DMS79 (cell line): ENCODE measurements around the gene SLC17A8.
"Not testable (repeated sequence)": the region's sequence is repeated elsewhere in the genome, so short reads cannot be mapped to it uniquely, and the experiment has no call there.

Experiments used
- DNase-seq: peaks from one replicate; lab custom pipeline; 2025; lab: John Stamatoyannopoulos, UW

Gene SLC17A8

DNA sequence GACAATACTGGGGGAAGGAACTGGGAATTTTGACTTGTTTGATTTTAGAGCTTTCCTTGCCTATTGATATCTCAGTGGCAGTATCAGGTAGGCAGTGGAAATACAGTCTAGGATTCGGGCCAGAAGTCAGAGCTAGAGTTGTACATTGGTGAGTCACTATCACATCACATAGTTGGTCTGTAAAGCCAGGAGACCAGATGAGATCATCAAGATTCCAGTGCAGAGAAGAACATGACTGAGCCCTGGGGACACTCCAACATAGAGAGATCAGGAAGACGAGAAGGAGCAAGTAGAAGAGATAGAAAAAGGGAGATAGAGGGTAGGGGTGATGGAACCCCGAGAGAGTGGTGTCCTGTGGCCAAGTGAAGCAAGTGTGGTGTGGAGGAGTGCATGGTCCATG lies 70.2 kb downstream of the SLC17A8 start:
- DNase-seq = no peak

- not testable (repeated sequence) for DNase-seq
Measured at GRCh38 chr12:100430251-100430650, 73.4 kb downstream of the SLC17A8 start.

- DNase-seq = no peak
Measured at GRCh38 chr12:100433701-100434100, 76.8 kb downstream of the SLC17A8 start.

- no peak for DNase-seq
Measured at GRCh38 chr12:100434177-100434576, 77.3 kb downstream of the SLC17A8 start.

GRCh38 chr12:100435957-100436356 lies 79.1 kb downstream of the SLC17A8 start:
- no peak for DNase-seq

DNA sequence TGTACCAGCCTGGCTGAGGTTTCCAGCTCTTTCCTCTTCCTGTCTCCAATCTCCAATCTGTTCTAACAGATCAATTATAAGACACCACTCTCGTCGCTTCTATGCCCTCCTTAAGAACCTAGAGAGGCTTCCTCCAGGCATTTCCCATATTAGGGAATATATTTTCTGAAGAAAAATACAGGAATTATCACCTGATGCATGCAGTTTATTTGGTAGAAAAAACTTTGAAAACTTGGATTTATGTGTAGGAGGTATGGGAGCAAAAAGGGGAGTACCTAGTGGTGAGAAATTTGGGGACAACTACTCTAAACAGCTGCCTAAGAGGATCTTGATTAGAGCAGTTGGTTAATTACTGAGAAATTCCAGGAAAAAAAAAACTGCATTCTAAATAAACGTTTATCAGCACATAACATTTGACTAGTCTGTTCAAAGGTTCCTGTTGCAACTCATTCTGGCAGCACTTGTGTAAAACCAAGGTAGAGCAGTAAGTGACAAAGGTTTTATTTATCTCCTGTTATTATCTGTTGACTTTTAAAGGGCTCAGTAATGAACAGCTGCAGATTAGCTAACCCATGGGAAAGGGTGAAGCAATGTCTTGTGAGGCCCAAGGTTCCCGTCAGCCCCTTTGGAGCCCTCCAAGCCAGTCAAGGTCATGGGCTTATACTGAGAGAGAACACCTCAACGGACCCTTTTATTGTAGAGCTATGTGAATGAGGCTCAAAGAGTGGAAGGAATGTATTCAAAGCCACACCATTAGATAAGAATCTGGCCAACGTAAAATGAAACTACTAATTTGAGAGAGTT lies 80.4 kb downstream of the SLC17A8 start:
- DNase-seq = no peak

- no peak for DNase-seq
Measured at GRCh38 chr12:100439797-100440196, 82.9 kb downstream of the SLC17A8 start.

- DNase-seq = no peak
Measured at GRCh38 chr12:100442403-100442802, 85.5 kb downstream of the SLC17A8 start.

GRCh38 chr12:100443434-100443833 lies 86.6 kb downstream of the SLC17A8 start:
- no peak for DNase-seq

DNA sequence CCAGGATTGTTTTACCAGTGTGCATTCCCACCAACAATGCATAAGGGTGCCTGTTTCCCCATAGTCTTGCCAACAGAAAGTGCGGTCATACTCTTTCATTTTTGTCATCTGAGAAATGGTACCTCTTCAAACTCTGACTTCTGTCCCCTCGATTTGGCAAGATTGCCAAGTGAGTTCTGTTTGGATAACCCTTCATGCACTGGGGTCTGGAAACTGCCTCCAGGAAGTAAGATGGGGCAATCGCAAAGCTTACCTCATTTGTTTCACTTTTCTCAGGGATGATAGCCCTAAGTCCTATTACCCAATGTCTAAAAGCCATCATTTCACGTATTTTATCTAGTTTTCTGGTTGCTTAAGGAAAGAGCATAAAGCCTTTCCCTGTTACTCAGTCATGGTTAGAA lies 88.2 kb downstream of the SLC17A8 start:
- DNase-seq = no peak

DNA sequence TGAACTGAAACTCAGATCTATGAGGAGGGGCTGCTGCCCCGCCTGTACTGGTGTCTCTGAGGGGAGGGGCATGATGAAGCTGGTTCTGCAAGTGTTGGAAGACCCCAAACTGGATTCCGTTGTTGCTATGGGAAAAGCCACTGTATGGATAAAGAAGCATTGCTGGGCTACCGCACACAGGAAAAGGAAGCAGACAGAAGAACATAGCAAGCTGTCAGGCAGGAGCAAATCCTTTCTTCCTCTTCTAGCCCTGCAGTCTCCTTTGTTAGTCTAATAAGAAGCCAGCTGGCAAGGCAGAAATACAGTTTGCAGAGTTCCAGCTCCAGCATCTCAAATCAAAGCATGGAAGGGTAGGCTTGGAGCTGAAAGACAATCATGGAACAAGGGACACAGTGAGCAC lies 90.5 kb downstream of the SLC17A8 start:
- no peak for DNase-seq

- DNase-seq = no peak
Measured at GRCh38 chr12:100448656-100449055, 91.8 kb downstream of the SLC17A8 start.

DNA sequence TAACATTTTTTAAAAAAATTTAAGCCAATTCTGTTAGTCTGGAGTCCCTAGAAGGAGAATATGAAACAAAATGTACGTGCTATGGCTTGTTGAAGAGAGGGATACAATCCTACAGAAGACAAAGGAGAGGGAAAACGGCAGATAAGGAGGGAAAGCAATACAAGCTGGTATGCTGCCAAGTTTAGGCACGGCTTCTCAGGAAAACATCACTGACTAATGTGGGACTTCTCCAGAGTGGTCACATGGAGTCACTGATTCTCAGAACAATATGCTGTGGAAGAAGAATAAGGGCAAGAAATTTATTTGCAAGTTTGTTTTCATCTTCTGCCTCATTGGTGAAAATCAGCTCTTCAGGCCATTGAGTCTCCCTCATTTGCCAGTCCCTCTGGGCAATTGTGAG lies 93.9 kb downstream of the SLC17A8 start:
- no peak for DNase-seq

DNA sequence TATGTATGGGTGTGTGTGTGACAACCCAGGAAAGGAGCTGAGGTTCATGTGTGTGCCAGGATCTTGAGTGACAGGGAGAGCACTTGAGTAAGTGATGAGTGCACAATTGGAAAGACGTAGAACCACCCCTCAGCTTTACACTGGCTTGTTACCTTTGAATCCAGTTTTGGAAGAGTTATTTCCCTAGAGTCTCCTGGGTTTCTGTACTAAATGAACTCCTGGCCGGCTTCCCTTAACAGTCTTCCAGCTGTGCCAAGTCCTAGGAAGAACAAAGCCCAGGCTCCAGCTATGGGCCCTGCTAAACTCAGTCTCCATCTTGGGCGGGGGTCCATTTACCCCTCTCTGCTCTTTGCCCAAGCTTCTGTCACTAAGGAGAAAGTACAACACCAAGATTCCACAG lies 97.1 kb downstream of the SLC17A8 start:
- no peak for DNase-seq

DNA sequence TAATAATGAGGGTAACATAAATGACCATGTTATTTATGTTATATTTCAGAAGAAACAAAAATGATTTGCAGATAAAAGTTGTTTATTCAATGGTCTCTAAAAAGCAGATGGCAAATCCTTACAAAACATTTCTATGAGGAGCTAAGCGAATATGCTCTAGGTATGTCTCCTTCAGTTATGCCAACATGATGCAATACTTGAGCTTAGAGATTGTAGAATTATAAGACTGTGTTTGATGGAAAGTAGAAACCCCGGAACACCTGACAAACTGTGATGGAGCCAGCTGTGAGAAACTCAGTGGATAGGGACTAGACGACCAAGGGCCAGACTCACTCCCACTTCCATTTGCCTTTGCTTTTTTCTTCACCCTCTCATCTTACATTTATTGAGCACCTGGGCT lies 99.0 kb downstream of the SLC17A8 start:
- no peak for DNase-seq

- no peak for DNase-seq
Measured at GRCh38 chr12:100458191-100458590, 101.3 kb downstream of the SLC17A8 start.

GRCh38 chr12:100460702-100461101 lies 103.8 kb downstream of the SLC17A8 start:
- no peak for DNase-seq

DNA sequence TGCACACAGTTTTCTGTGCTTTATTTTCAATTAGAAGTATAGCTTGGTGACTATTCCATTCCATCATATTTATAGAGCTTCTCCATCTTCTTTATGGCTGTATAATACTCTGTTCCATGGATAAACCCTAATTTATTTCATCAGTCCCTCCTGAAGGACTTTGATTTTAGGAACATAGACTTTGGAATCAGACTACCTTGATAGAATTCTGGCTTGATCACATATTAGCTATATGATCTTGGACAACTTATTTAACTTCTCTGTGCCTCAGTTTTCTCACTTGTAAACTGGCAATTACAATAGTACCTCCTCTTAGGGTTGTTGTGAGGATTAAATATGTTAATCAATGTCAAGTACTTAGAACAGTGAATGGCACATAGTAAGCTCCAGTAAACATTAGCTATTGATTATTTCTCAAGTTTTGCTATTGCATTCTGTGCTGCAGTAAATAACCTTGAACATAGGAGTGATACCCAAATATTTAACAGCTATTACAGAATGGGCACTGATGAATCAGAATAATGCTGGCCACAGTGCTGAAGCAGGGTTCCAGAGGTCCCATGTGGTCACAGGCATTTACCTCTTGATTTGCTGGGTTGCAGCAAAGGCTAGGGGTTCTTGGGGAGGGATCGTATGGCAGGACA lies 104.6 kb downstream of the SLC17A8 start:
- DNase-seq = no peak

DNA sequence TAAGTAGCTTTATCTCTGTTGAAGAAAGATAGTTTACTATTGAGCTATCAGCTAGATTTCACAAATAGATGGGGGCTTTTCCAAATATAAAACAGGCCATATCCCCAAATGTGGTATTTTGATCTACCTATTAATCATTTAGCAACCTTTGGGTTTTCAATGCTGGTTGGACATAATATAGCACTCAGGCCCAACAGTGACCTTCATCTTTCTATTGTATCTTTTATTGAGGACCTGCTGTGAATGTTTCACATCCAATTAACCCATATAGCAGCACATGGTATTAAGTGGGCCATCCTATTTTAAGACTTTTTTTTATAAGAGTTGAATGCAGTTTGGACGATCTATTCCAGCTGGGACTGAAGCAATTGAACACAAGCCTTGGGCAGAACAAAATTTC lies 106.8 kb downstream of the SLC17A8 start:
- DNase-seq = no peak

DNA sequence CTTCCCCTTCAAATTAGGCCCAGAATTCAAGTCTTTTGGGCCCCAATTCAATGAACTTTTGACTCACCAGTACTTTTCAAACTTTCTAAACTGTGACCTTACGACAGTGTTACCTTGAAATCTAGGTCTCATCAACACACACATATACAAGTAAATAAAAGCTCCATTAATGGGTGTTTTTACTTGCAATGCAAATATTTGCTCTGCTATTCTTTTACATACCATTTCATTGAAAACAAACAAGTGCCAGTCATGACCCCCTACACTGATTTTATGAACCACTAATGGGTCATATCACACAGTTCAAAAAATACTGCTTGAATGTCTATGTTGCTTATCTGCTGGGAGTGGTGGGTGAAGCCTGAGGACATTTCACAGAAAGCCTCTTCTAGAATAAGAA lies 107.7 kb downstream of the SLC17A8 start:
- DNase-seq = no peak

DNA sequence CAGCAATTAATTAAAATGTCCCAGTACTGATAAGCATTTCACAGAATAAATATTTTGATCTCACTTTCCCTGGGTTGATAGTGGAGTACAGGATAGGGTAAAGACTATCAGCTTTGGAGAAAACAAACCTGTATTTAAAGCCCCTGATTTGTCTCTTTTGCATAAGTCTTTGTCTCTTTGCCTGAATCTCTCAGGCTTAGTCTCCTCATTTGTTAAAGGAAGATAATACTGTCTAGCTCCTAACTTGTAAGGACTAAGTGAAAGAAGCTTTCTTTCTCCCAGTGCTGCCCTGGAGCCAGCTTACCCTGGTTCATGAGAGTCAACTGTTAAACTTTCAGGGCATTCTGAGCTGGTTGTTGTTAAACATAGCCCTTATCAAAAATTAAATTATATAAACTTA lies 111.3 kb downstream of the SLC17A8 start:
- DNase-seq = no peak
